Subcutaneous adipose tissue (tissue), 4 donors: Measurements from ENCODE around the gene CLEC4G. TPM values are rescaled to one million over a fixed set of nuclear protein-coding genes. Genes with fewer than 3 reads are reported as not detected.

Source experiments
- total RNA-seq, 4 donors: library from RNA; depleted of rRNA; stranded (reverse); fragments of >200 nt; gene quantifications; one replicate each; pipeline ENCODE4 v1.1.0, GENCODE V29; 2016
- TF ChIP-seq, protein P1 (sequence below): fragments of 450-650 bp; IDR thresholded peaks from one replicate; pipeline ENCODE4 v1.5.1; 2016; ENCODE audit warnings: low read depth, mild to moderate bottlenecking, control low read depth, antibody characterized with exemption, moderate library complexity

Gene CLEC4G
- total RNA-seq, 4 donors from 2014 or later = 1.7 to 4.0 (median 3.1) TPM

DNA sequence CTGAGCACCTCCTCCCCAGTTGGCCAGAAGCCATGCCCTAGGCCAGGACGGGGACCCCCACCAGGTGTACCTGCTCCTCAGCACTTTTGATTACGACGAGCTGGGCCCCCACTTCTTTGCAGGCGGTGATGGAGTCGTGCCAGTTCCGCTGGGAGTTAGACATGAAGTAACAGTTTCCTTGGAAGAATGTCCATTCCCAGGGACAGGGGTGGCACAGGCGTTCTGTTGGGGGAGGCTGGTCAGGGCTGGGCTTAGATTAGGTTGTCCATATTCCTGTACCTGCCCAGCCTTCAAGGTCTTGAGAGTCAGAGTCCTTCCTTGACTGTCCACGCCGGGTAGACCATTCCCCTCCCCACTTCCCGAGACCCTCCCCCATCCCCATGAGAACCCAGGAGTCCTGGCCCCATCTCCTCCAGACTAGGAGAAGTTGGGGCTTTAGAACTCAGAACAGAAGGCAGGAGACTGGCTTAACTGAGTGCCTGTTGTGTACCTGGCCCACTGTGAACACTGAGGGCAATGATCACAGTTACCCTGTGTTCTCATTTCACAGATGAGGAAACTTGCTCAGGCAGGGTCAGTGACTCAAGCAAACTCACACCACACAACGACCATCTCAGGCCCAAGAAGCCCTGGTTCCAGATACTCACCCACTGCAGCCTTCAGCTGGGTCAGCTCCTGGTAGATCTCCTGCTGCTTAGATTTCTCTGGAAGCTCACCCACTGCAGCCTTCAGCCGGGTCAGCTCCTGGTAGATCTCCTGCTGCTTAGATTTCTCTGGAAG is 13.2 kb upstream of the CLEC4G start:
- TF ChIP-seq, protein P1, sequence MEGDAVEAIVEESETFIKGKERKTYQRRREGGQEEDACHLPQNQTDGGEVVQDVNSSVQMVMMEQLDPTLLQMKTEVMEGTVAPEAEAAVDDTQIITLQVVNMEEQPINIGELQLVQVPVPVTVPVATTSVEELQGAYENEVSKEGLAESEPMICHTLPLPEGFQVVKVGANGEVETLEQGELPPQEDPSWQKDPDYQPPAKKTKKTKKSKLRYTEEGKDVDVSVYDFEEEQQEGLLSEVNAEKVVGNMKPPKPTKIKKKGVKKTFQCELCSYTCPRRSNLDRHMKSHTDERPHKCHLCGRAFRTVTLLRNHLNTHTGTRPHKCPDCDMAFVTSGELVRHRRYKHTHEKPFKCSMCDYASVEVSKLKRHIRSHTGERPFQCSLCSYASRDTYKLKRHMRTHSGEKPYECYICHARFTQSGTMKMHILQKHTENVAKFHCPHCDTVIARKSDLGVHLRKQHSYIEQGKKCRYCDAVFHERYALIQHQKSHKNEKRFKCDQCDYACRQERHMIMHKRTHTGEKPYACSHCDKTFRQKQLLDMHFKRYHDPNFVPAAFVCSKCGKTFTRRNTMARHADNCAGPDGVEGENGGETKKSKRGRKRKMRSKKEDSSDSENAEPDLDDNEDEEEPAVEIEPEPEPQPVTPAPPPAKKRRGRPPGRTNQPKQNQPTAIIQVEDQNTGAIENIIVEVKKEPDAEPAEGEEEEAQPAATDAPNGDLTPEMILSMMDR = no peak

DNA sequence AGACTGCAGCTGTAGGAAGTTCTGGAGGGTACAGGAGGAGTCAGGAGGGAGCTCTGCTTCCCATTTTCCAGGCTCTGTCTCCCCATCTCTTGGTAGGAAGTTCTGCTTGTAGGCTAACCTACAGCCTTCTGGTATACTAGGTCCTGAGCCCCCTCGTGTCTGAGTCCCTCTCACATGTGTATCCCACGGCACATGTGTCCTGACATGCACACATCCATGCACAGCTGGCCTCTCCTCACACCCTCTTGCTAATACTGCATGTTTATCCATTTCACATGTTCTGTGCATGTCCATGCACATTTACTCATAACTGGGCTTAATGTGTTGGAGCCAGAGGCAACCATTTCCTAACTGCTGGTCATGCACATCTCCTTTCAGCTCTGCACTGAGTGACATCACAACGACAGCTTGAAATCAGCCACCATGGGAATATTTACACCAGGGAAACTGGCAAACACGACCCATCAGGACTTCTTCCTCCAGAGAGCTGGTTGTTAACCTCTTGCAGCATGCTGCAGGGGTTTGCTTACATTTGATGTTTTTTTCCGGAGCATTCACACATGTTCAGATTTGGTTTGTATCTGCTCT is 12.4 kb upstream of the CLEC4G start:
- TF ChIP-seq, protein P1 = no peak

DNA sequence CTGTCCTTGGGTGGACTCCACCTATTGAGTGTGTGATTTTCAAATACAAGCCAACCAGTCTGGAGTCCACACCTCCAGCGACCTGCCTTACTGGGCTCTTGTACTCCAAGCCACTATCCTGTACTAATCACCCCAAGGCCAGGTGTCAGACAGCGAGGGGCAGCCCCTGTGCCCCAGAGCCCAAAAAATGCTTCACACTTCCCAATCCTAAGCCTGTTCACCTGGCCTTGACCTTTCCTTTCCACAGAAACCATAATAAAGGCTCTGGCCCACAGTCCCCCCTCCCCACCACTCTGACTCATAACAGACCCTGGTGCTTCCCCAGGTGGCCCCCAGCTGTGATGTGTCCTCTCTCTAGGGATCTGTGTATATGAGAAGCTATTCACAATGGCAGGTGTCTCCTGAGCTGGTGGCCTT is 11.5 kb upstream of the CLEC4G start:
- TF ChIP-seq, protein P1 = no peak

DNA sequence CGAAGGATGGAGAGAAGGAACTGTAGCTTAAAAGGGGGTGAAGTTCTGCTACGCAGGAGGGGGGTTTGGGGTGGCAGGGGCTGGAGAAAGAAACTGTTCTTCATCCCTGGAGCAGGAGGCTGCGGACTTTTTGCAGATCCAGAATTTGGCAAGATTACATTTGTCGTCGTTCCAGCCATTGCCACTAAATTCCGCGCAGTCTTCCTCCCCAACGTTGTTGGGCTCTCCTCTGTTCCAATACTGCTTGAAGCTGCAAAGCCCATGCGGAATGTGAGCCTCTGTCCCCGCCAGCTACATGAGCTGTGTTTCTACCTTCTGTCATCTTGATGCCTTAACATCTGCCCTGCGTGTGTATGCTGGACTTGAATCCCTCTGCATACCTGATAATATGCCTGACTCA is 11.1 kb upstream of the CLEC4G start:
- TF ChIP-seq, protein P1 = no peak

DNA sequence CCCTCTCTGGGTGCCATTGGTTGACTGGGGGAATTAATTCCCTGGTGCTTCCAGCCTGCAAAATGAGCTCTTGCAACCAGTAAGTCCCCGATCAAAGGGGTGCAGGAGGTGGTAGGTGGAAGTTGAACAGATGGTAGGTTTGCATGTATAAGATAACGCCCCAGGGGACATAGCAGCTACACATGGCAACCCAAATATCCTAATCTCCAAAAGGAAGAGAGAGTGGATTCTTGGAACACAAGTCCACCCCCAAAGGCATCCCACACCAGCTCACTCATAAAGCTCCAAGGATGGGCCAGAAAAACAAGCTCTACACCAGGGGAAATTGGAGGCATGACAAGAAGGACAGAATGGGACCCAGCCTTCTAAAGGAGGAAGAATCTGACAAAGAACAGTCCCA is 10.7 kb upstream of the CLEC4G start:
- TF ChIP-seq, protein P1 = no peak

DNA sequence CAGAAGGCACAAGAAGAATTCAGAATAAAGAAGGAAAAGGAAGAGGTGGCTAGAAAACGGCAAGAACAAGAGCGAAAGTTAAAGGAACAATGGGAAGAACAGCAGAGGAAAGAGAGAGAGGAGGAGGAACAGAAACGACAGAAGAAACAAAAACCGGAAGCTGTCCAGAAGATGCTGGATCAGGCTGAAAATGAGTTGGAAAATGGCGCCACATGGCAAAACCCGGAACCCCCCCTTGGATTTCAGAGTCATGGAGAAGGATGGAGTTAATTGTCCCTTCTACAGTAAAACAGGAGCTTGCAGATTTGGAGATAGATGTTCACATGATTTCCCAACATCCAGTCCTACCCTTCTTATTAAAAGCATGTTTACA is 8.8 kb upstream of the CLEC4G start:
- TF ChIP-seq, protein P1 = no peak

DNA sequence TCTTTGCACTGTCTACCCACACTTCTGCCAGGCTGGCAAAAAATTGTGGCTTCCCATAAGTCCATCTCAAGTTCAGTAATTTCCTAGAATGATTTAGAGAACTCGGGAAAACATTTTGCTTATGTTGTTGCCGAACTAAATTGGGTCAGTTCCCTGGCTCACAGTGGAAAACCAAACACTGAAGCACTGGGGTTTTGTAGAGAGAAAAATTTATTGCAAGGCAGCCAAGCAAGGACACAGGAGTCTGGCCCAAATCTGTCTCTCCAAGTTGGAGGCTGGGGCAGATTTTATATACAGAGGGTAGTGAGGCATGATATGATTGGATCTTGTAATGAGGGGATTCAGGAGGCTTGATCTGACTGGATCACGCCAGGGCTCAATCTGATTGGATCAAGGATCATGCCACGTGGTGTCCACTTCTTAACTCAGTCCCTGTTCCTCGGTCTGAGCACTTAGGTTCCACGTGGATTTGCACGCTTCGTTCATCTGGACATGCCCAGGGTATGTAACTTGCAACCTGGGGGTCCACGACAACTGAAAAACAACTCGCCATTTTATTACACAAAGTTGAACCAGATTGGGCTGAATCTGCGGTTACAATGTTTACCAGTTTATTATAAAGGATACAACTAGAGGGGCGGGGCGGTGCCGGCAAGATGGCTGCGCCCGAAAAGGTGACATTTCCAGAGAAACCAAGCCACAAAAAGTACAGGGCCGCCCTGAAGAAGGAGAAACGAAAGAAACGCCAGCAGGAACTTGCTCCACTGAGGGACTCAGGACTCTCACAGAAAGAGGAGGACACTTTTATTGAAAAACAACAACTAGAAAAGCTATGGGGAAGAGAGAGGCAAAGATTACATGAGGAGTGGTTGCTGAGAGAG is 8.1 kb upstream of the CLEC4G start:
- TF ChIP-seq, protein P1 = no peak
